NCI-H2196 (cell line): Measurements from ENCODE around the gene IMMP2L.

ENCODE experiments used
- DNase-seq: peaks from one replicate; lab custom pipeline; 2025; ENCODE audit not compliant: unreplicated experiment; lab: John Stamatoyannopoulos, UW

IMMP2L gene

GRCh38 chr7:111228437-111228836 lies 333.9 kb downstream of the IMMP2L start:
- no peak for DNase-seq

DNA sequence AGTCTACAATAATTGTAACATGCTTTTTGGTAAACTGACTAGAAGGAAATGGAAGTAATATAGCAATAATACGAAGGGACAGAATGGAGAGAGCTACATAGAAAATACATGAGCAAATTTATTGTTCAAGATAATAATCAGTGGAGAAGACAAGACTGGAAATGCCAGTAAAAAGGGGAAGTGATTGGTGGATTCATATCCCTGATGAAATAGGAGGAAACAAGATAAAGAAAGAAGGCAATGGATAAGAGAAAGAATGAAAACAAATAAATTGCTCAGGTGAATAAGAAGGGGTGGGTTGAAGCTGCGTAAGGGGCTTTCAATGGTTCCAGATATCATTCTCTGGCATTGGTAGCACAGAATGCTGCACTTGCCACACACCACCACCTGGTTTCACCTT lies 335.5 kb downstream of the IMMP2L start:
- DNase-seq, result no peak

DNA sequence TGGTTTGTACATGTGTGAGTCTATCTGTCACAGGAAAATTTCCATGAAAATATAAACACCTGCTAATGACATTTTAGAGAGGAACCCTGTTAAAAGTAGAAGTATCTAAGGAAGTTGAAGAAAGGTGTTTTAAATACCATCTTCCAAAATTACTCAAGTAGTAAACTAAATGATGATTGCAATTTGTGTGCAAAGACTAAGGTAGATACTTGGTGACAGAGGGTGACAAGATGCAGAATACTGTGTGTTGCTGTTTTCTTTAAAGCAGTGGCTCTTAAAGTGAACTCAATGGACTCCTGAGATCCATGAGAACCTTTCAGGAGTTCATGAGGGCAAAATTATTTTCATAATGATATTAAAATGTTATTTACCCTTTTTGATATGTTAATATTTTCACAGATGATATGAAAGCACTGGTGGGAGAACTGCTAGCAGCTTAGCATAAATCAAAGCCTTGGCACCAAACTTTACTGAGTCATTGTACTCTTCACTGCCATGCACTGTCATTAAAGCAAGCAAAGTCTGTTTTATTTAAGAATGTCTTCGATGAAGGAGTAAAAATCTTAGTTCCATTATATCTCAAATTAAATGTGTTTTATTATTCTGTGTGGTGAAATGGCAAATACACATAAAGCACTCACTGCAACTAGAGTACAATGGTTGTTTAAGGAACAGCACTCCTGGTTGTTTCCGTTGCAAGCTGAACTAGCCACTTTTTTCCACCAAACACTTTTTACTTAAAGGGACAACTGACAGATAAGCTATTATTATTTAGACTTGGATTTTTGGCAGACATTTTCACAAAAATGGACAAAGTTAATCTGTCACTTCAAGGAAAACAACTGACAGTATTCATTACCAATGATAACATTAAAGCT lies 337.7 kb downstream of the IMMP2L start:
- no peak for DNase-seq

GRCh38 chr7:111223802-111224253 lies 338.5 kb downstream of the IMMP2L start:
- DNase-seq, result no peak

DNA sequence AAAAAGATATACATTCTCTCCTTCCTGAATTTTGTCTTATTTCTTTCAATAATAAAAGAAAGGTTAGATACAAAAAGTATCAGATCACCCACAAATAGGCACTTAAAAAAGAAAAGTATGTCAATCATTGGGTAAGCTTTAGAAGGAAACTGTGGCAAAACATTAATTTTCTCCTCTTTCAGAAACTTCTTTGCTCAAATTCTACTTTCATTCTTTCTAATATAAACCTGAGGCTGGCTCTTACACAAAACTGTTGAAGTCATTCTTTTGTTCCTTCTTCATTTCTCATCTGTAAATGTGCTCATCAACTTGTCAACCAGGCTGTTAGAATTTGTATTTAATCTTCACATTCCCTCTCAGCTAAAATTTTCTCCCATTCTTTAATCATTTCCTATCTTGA lies 346.7 kb downstream of the IMMP2L start:
- DNase-seq, result no peak

DNA sequence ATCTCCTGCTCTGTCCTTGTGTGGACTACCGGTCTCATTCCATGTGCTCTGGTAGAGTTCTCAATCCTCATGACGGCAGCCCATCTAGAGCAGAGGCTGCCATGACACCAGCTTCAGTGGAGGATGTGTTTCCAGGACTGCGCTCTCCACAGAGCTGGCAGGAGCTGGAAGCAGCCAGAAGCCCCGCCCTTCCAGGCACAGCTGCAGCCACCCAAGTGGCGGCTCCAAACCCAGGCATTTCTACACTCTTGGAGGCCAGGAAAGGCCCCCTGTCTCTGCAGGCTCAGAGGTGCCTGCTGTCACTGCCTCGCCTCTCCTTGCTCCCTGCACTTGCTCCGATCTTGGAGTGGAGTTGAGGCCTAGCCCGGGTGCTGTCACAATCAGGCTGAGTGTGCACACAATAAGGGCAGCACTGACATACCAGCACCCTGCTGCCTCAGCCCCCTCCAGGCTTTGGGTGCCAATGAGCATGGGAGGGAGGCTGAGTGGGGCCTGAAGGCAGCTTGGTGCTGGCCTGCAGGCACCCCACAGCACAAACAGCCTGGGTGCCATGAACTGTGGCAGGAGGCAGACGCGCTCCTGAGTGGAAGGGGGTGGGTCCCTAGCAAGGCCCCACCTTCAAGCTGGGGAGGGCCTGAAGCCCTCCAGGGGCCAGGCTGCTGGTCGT lies 349.3 kb downstream of the IMMP2L start:
- DNase-seq, result no peak

DNA sequence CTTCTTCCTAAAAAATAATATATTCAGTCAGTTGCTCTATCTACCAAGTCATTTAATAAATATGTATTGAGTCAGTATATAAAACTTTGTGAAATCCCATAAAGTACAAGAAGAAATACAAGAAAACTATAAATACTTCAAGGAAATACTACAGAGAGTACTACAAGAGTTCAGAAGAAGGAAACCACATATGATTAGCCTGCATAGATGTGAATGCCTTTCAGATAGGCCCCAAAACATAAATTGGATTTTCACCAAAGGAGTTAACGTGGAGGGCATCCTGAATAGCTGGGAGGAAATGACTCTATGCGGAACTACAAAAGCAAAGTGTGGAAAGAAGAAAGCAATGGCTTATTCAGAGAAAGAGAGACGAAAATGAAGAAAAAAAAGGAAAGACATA lies 351.3 kb downstream of the IMMP2L start:
- DNase-seq, result no peak

GRCh38 chr7:111210043-111210442 lies 352.2 kb downstream of the IMMP2L start:
- DNase-seq, result no peak

DNA sequence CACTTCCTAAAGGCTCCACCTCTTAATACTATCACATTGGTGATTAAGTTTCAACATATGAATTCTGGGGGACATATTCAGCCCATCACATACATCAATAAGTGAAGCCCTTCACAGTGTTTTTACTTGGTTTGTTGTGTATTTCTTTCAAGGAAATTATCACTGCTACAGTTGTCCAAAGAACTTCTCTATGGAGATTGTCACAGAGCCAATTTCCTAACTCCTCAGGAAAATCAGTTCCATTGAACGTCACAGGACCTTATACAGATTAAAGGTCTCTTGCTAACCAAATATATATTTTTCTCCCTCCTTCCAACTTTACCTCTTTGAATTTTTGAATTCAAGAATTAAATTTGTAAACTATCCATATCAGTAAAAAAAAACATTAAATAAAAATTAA lies 357.0 kb downstream of the IMMP2L start:
- no peak for DNase-seq

DNA sequence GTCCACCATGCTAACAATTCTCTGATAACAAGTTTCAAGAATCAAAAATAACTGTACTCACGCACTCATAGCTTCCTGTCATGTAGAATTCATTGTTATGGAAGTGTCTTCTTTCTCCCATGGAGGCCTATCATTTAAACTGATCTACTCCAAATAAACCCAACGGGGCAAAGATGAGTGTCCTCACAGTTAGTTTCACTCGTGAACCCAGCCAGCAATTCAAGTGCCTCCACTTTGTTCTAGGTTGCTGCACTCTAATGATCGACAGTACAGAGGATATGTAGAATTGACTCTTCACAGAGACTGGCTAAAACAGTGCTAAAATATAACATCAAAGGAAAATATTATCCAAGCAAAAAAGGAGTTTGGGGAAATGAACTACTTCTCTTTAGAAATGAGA lies 360.0 kb downstream of the IMMP2L start:
- DNase-seq, result no peak

DNA sequence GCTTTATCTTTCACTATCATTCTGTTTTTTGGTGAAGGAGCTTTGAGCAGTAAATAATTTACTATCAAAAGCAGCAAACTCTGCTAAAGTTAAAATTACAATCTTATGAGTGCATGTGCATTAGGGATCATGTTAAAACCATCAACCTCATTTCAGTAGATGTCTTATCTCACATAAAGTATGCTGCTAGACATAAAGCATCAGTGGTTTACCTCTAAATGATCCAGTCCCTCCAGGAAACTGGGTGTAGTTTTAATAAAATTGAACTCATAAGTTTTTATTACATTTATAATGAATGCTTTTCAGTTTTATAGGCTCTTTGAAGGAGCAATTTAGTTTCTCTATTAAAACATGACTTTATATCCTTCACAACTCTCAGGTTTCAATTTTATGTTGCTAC lies 362.6 kb downstream of the IMMP2L start:
- DNase-seq, result no peak

DNA sequence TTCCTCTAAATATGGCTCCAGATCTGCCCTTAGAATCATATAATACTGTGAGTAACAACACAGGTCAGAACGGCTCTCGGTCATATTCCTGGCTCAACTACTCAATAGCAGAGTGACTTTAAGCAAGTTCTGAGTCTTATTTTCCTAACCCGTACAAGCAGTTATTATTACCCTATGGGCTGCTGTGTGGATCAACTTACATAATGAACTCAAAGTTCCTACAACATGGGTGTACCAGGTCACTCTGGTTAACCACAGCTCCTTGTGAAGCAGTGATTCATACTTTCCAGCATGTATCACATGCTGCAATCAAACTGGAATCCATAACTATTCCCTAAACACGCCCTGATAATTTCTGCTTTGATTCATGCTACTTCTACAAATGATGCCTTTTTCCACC lies 364.0 kb downstream of the IMMP2L start:
- no peak for DNase-seq

- no peak for DNase-seq
Observed at GRCh38 chr7:111196655-111197054, 365.6 kb downstream of the IMMP2L start.

DNA sequence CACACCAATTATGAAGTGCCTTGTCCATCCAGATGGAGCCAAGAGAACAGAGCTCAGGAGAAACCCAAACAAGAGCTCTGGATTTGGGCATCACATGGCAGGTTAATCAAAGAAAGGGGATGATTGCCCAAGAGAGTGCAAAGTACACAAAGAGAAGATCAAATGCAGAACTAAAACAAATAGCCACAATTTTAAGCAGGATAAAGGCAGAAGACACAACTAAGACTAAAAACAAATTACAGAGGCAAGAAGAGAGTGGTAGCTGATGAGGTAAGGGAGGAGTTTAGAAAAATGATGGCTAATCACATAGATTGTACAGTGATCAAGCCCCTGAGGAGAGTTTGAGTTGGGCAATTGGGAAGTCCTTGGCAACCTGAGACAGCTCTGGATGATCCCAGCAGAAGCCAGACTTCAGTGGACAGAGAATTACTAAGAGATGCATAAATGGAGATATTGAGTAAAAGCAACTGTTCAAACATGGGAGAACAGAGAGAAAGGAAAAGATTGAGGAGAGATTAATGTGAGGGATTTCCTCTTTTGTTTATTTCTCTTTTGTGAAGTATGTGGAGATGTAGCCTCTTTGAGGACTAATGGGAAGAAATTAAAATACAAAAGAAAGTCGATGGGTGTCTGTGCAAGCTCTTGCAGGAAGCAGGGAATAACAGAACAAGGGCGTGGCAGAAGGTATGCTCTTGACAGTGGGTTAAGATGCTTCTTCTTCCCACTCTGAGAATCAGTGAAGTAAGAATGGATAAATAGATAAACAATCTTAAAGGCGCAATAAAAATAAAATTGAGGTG lies 369.5 kb downstream of the IMMP2L start:
- DNase-seq, result no peak

DNA sequence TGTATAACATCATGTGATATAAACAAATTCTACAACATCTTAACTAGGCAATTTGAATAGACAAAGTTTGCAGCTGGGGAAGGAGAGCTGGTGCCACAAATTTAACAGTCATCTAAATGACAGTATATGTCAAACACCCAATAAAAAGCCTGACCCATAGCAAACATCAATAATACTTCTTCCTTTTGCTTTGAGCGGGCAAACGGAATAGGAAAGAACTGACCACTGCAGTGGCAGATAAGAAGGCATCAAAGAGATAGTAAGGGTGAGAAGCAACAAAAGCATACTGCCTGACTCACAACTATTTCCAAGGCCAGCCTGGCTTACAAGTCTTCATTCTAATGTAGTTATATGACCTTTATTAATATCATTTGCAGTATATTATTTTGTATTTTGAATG lies 371.5 kb downstream of the IMMP2L start:
- no peak for DNase-seq

DNA sequence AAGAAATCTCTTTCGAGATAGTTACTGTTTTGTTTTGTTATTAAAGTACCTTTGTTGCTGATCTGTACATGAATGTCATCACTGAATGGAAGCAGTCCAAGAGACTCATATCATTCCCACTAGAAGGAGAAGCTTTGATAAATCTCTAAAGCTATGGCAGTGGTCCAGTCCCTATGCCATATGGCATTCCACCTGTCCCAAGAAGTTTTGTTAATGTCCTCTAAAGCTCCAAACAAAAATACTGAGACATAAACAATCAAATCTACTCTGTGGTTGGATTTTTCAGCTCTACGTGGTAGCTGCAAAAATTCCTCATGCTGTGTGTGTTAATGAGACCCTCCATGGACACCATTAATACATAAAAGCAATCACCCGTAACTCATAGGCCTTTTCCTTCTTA lies 377.3 kb downstream of the IMMP2L start:
- DNase-seq, result no peak

GRCh38 chr7:111183321-111183720 lies 379.0 kb downstream of the IMMP2L start:
- DNase-seq, result no peak

DNA sequence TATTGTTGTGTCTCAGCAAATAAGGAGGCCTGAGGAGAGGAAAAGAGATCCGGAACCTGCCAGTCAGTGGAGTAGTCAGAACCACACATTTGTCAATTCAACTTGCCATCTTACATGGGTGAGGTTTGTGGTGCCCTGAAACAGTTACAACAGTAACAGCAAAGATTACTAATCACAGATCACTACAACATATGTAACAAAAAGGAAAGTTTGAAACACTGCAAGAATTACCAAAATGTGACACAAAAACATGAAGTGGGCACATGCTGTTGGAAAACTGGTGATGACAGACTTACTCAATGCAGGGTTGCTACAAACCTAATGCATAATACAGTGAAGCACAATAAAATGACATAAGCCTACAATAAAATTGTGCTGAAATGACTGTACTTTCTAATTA lies 382.0 kb downstream of the IMMP2L start:
- no peak for DNase-seq

GRCh38 chr7:111175908-111176441 lies 386.3 kb downstream of the IMMP2L start:
- DNase-seq, result no peak

GRCh38 chr7:111174510-111174909 lies 387.8 kb downstream of the IMMP2L start:
- DNase-seq, result no peak

GRCh38 chr7:111173990-111174389 lies 388.3 kb downstream of the IMMP2L start:
- no peak for DNase-seq
